GM21576 (cell line): ENCODE data around the gene SFSWAP.
"Not testable (repeated sequence)": the region's sequence is repeated elsewhere in the genome, so short reads cannot be mapped to it uniquely, and the experiment has no call there.

ENCODE experiments used
- ATAC-seq: cut with Tn5 transposase; IDR thresholded peaks from one replicate; pipeline ENCODE4 v1.9.1; 2021; ENCODE audit warnings: mild to moderate bottlenecking, moderate library complexity; ENCODE audit not compliant: unreplicated experiment

Gene SFSWAP

DNA sequence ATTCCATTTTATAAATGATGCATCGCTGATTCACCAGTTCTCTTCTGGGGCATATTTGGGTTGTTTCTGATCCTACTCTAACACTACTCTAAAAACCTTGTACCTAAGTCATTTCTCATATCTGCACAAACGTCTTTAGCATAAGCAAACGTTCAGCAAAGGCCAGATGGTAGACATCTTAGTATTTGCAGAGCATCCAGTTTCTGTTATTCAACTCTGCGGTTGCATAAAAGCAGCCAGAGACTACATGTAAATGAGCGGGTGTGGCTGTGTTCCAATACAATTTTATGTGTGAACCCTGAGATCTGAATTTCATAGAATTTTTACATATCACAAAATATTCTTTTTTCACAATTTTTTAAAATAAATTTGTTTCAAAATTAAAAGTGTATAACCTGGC is 94.5 kb downstream of the SFSWAP start:
- ATAC-seq: no peak

DNA sequence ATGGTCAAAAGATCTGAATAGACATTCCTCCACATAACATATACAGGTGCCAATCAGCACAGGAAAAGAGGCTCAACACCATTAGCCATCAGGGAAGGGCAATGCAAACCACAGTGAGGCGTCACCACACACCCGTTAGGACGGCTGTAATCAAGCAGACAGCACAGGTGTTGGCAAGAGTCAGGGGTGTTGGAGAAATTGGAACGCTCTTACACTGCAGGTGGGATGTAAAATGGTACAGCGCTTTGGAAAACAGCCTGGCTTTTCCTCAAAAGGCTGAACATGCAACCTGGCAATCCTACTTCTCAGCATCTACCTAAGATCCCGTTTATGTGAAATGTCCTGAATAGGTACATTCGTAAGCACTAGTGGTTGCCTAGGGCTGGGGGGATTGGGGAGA is 95.8 kb downstream of the SFSWAP start:
- ATAC-seq: no peak

DNA sequence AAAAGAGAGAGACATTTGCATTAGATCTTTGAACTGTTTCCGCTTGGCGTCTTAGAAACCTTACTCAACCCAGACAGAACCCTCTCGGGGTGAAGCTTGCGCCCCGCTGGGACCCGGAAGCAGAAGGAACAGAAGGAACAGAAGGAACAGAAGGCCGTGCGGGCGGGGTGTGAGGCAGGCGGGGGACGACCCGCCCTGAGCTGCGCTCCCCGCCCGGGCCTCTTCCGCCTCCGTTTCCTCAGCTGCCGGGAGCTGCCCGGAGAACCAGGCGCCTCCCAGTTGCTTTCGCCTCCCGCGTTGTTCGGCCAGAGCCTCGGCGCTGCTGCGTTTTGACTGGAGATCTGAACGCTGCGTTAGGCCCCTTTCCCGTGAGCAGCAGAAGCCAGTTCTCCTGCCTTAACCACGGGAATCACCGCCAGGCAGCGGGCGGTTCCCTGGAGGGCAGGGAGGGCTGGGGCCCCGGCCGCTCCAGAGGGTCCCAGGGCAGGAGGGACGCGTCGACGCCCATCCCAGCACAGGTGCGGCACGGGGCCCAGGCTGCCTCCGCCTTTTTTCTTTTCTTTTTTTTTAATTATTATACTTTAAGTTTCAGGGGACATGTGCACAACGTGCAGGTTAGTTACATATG is 98.0 kb downstream of the SFSWAP start:
- no peak for ATAC-seq

DNA sequence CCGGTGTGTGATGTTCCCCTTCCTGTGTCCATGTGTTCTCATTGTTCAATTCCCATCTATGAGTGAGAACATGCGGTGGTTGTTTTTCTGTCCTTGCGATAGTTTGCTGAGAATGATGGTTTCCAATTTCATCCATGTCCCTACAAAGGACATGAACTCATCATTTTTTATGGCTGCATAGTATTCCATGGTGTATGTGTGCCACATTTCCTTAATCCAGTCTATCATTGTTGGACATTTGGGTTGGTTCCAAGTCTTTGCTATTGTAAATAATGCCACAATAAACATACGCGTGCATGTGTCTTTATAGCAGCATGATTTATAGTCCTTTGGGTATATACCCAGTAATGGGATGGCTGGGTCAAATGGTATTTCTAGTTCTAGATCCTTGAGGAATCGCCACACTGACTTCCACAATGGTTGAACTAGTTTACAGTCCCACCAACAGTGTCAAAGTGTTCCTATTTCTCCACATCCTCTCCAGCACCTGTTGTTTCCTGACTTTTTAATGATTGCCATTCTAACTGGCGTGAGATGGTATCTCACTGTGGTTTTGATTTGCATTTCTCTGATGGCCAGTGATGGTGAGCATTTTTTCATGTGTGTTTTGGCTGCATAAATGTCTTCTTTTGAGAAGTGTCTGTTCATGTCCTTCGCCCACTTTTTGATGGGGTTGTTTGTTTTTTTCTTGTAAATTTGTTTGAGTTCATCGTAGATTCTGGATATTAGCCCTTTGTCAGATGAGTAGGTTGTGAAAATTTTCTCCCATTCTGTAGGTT is 98.8 kb downstream of the SFSWAP start:
- ATAC-seq: not testable (repeated sequence)

DNA sequence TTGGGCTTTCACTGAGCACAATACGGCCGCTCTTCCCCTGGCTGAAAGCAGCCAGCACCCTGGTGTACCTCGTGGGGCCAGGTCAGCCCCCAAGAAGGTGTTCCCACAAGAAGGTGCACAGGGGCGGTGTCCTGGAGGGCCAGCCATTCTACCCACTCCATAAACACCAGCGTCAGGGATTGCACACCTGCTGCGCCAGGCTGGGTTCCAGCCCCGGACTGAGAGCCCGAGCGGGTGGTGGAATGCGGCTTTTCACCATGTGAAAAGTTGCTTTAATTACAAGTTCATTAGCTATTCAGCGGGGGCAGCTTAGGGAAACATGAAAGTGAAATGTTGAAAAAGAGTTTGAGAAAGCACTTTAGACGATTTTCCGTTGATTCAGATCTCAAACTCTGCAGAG is 99.8 kb downstream of the SFSWAP start:
- ATAC-seq: no peak

DNA sequence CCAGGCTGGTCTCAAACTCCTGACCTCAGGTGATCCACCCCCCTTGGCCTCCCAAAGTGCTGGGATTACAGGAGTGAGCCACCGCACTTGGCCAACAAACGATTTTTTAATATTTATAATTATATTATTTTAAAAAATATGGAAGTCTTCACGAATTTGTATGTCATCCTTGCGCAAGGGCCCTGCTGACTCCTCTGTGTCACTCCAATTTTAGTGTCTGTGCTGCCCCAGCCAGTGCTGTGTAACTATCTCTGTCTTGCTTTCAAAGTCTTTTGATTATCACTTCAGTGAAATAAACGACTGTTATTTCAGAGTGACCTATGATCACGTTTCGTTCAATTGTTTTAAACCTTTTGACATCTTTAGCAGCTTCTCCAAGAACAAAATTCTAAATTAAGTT is 104.2 kb downstream of the SFSWAP start:
- ATAC-seq: no peak

DNA sequence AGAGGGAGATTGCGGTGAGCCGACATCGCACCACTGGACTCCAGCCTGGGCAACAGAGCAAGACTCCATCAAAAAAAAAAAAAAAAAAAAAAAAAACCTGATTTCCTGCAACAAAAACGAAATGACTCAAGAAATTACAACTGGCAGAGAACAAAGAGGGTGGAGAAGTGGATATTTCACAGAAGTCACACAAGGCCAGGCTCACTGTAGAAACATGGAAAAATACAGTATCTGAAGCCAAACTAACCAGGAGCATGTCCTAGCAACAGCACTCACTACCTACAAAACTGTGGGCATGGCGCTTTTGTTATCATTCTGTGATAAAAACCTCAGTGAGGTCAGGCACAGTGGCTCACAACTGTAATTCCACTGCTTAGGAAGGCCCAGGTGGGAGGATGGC is 105.6 kb downstream of the SFSWAP start:
- no peak for ATAC-seq

DNA sequence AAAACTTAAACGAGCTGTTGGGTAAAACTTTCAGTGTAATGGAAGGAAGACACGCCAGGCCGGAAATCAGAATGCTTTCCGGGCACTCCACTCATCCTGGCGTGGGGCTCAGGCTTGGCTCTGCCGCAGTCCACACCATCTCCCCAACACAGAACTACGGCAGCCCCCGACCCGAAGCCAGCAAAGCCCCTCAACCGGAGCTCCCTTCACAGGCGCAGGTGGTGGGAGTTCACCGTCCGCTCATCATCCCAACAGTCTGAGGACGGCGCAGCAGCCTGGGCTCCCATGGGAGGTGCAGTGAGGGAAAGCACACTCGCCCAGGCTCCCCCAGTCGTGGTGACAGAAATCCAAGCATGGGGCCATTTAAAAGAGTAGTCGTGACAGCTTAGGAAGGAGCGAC is 106.4 kb downstream of the SFSWAP start:
- ATAC-seq: no peak

DNA sequence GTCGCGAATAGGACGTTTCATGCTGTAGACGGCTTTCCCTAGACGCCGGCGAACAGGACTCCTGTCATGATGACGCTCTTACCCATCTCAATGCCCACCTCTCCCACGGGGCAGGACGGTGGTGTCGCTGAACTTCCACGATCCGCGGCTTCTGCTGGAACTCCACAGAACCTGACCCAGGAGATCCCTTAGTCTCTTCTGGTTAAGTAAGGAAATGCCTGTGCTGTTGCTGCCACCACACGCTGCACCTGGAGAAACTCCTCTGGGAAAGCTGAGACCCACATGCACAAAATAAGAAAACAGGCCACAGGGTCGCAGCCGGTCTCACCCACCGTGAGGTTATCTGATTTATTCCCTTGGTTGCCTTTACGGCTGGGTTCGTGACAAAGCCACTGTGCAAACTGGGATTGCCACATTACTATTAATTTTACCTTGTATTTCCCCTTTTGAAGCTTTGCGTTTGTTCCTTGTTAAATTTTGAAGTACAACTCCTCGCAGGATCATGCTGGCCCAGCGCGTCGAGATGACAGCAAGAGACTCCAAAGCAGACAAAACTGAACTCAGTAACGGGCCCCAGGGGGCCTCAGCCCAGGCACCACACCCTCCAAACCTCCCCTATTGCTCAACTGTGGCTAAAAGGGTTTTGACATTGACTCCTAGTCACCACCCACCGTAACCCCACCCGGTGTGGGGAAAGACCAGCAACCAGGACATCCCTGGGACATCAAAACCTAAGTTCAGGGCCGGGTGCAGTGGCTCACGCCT is 108.1 kb downstream of the SFSWAP start:
- no peak for ATAC-seq

DNA sequence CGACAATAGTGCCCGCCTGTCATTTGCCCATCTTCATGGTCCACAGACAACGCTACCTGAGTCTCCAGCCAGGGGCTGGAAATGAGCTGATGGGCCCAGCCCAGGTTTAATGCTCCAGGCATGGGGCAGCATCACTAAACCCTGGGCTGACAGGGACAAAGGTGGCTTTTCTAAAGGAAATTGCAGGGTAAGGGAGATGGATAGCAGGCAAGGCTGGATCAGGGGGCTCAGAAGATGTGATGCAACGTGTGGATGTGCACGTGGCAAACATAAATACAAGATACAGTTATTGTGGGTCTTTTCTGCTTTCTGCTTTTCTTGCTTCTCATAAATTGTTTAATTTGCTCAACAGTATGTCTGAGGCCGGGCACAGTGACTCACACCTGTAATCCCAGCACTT is 113.6 kb downstream of the SFSWAP start:
- ATAC-seq: no peak

DNA sequence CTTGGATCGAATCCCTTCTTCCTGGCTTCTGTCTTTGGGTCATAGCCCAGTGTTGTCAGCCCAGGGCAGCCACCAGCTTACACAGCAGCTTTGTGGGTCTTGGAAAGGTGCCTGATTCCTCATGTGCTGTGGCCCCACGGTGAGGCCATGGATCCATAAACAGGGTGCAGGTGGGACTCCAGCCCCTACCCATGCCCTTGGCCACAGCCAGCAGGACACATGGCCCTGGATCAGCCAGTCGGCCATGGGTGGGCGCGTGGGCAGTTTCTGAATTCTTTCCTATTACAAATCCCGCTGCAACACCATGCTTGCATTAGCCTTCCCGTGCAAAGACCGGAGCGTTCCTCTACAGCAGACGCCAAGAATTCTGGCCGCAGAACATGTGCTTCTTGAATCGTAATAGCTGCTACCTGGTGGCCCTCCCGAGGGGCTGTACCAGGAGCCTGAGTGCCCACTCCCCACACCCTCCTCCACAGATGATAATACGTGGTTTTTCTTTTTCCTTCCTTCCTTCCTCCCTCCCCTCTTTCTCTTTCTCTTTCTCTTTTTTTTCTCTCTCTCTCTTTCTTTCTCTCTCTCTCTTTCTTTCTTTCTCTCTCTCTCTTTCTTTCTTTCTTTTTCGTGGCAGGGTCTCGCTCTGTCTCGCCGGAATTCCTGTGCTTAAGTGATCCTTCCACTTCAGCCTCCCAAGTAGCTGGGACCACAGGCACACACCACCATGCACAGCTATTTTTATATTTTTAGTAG is 114.4 kb downstream of the SFSWAP start:
- ATAC-seq: no peak

DNA sequence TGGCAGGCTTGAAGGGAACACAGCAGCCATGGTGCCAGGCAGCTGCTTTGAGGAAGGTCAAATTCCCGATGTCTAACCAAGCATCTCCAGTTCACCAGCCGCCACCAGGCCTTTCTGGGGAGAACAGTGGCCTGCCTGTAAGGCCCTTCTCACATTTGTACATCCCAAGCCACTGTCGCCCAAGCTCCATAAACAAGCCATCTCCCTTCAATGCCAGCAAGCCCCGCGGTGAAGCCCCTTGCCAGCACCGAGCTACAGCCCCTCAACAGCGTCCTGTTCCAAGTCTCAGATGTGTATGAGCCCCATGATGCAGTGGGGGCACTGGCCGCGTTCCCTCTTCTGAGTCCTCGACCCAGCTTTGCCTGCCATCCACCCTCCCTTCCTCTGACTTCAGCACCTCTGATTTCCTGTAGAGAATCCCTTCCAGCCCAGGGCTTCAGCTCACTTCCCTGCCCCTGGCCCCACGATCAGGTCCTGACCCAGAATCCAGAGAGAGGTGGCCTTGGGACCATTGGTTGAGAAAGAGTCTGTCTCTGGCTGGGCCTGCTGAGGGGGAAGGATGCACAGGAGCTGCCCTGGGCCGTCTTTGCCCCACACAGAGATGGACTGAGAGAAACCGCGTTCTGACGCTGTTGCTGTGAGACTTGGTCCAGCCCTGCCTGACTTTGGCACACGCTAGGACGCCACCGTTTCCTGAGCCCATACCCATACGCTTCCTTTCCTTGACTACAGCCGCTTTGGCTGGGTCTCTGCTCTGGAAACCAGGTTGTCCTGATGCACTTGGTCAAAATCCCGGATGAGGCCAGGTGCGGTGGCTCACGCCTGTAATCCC is 115.4 kb downstream of the SFSWAP start:
- ATAC-seq: no peak

DNA sequence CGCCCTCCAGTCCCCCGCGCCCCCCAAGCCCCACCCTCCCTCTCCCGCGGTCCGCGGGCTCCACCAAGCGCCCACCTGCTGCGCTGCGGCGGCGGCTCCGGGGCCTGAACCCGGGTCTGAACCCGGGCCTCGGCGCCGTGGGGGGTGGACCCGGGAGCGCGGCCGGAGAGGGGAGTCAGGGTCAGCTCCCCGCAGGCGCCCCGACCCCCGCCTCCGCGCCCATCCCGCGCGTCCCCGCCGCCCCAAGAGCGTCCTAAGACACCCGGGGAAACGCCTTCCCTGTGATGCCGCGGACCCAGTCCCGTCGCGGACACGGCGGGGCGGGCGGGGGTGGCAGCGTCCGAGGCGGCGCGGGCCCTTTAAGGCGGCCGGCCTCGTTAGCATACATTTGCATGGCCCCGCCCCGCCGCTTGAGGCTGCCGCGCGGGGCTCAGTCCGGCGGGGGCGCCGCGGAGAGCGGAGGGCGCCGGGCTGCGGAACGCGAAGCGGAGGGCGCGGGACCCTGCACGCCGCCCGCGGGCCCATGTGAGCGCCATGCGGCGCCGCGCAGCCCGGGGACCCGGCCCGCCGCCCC is 117.2 kb downstream of the SFSWAP start, which contains the start of gene MMP17:
TSS of gene MMP17 (plus strand) at position 433 of the 574 bp plus-strand sequence. CDS start at position 535, 102 bp downstream.
- ATAC-seq: no peak

DNA sequence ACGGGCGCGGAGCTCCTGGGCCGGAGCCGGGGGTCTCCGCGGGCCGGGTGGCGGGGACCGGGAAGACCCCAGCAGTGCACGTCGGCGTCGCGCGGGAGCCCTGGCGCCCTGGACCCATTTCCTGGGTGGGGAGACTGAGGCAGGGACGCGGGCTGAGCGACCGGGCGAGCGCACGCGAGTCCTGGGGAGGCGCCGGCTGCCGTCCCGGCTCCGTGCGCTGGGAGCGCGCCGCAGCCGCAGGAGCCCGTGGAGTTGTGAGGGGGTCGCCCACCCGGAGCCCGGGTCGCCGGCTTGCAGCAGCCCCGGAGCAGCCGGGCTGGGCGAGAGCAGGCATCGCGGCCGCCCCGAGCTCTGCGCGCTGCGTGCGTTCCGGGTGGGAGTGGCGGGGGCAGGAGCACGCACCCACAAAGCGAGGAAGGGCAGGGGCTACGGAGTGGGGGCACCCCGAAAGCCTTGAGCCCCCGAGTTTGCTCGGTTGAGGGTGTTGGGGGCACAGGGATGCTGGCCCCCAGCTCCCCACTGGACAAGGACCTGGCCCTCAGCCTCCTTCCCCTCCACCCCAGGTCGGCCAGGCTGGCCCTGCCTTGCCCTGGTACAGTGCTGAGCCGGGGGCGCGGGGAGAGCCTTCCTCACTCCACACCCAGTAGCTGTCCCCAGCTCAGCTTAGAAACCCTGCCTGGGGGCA is 117.9 kb downstream of the SFSWAP start:
- ATAC-seq: no peak

DNA sequence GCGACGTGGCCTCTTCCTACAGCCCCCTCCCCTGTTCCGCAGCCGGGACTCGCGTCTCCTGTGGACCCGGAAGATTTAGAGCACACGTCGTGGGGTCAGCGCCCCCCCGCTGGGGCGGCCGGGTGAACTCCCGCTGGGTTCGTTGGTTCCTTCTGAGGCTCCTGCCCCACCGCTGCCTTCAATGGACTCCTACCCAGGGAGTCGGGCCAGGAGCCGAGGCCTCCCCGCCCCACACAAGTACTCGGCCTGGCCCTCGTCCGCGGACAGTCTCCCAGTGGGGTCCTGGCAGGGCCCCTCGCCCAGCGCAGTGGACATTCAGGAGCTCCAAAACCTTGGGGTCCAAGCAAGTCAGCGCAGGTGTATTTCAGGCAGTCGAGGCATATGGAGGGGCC is 118.5 kb downstream of the SFSWAP start:
- no peak for ATAC-seq

DNA sequence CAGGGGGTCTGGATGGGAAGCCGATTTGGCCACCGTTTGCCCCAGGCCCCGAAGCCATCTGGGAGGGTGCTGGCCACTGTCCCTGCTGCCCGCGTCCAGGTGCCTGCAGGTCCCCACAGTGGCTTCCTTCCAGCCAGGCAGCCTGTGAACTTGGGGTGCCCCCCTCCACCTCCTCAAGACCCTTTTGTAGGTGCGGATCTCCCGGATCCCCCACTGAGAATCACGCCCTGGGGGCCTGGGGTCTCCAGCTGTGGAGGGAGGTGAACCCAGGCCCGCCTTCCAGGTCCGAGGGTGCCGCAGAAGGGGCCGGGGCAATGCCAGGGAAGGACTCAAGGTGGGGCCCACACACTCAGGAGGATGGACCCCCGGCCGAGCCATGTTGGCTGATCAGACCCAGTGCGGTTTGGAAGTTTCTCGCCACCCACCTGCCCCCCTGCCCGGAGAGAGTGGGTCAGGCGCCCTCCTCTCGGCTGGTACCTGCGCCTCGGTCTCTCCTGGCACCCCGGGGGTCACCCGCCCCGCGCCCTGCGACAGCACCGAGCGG is 119.0 kb downstream of the SFSWAP start:
- no peak for ATAC-seq

DNA sequence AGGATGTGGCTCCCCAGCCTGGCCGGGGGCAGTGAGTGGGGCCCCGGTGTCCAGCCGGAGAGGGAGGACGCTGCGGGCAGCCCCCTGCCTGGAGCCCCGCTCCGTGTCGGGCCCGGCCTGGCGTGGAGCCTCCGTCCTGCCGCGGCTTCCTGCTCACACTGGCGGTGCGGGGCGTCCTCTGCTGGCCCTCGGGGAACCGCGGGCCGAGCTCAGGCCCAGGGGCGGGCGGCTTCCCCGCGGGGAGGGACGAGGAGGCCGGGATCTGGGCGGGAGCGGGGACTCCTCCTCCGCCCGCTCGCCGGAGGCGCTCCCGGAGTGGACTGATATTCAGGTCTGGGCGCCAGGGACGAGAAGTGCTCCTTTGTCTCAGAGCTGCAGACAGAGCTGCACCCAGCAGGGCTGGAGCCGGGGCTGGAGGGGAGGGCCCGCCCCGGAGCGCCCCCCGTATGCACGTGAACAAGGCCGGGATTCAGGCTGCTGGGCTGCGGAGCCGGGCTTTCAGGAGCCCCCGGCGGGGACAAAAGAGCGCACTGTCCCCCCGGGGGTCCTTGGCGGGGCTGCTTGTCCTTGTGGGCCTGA is 119.5 kb downstream of the SFSWAP start:
- peak; percentile 38 for ATAC-seq

DNA sequence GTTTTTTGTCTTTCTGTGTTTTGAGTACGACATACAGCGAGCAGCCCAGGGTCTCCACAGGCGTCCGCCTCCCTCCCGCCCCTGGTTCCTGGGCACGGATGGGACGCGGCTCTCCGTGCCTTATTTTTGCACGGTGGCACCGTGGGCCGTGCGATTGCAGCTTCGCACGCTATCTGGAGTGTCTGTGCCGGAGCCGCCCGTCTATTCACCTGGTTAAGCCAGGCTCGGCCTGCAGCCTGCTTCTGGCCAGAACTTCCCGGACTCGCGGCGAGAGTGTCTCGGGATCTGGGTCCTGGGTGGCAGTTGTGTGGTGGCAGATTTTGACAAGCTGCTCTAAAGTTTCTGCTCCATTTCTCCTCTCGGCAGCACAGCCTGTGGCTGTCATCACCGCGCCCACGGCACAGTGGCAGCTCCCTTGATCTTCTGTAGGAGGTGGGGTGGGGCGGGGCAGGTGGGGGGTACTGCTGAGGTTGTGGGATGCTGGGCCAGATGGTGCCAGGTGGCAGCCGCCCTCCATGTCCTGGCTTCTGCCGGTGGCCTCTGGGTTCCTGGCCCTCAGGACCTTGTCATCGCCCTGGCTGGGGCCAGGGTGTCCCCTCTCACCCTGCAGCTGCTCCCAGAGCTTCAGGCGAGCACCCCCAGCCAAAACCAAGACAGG is 120.2 kb downstream of the SFSWAP start:
- ATAC-seq: no peak
